HG03196 (cell line): Measurements from ENCODE around the gene RAB11A.
A peak's percentile ranks its signal among the peaks of the same experiment; 100 is the strongest.

Source experiments
- ATAC-seq: cut with Tn5 transposase; IDR thresholded peaks from one replicate; pipeline ENCODE4 v1.9.1; 2021; ENCODE audit not compliant: unreplicated experiment

The RAB11A gene

GRCh38 chr15:65914981-65915925, 46.0 kb downstream of the RAB11A start:
- no peak for ATAC-seq

DNA sequence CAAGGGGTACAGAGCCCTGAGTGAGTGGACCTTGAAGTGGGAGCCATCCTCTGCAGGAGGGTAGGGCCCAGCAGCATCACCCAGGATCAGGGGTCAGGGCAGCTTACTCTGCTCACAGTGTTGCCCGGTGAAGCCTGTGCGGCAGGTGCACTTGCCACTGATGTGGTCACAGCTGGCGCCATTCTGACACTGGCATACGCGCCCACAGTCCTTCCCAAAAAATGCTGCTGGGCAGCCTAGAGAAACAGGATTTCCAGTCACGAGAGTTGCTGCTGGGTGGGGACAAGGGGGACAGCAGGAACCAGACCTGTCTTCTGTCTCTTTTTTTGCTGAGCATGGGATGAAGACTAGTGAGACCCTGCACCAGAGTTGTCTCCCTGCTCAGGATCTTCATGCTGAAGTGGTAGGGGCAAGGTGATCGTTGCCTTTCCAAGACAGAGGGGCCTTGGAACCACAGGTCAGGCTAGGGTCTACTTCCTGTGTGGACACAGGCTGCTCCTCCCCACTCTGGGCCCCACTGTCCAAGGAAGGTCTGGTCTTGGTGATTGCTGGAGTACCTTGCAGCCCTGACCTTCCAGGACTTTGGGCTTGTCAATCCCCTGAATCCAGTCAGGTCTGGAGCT, 46.9 kb downstream of the RAB11A start:
- no peak for ATAC-seq

- peak; percentile 46 for ATAC-seq
Observed at GRCh38 chr15:65916664-65917406, 47.5 kb downstream of the RAB11A start.

DNA sequence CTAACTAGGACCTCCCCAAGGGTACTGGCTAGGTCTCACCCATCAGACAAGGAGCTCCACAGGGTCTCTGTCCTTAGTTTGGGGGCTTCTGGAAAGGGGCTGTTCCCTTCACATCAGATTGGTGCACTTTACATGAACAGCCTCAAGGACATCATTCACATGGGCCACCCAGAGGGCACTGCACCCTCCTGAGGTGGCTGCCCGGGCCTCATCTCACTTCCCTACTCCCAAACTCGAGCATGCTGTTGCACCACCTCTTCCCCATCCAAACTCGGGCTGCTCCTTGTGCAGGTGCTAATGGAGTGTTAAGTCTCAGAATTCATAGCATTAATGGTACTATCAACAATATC, 48.1 kb downstream of the RAB11A start:
- ATAC-seq: no peak

DNA sequence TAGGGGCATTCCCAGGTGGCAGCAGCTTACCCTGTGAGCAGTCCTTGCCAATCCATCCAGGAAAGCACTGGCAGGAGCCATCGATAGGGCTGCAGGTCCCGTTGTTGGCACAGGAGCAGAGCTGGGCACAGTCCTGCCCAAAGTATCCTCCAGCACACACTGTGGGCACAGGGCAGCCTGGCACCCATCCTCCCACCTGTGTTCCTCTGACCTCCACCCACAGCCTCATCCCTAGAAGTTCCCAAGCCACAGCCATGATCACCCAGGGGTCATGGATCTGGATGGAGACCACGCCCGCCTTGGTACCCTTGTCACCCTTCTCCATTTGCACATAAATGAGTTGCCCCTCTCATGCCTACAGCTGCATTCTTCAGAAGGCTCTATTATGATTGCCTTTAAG, 48.6 kb downstream of the RAB11A start:
- no peak for ATAC-seq

GRCh38 chr15:65918357-65918920, 49.1 kb downstream of the RAB11A start:
- ATAC-seq: no peak

DNA sequence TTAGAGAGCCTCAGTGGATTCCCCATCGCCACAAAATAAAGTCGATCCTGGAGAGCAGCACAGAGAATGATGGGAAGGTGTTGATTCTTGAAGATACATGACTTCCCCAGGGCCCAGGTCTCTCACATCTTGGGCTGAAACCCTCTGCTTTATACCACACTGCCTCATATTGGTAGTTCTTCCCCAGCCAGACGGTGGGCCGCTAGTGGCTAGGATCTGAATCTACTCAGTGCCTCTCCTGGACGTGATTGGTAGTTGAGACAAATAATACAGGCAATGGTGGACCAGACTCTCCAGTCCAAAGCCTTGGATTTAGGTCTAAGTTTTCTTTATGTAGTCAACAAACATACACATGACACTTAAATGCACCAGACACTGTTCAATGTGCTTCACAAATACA, 49.7 kb downstream of the RAB11A start:
- no peak for ATAC-seq

- ATAC-seq: no peak
Observed at GRCh38 chr15:65919353-65919752, 50.1 kb downstream of the RAB11A start.

DNA sequence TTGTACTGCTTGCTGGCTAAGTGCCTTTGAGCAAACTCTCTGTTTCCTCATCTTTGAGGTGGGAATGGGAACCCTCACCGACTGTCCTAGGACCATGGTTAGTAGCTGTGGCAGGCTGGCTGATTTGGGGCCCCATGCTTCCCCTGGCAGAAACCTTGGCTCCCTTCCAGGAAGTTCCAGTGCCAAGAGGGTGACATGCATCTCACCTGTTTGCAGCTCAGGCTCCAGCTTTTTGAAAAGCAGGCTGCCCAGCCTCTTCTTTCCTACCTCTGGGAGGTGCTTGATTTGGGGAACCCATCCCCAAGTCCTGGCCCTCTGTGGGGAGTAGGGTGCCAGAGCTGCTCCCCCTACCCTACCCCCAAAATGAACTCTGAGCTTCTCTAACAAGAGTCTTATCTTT, 50.8 kb downstream of the RAB11A start:
- ATAC-seq: no peak

- peak; percentile 34 for ATAC-seq
Observed at GRCh38 chr15:65920825-65921309, 51.6 kb downstream of the RAB11A start.

DNA sequence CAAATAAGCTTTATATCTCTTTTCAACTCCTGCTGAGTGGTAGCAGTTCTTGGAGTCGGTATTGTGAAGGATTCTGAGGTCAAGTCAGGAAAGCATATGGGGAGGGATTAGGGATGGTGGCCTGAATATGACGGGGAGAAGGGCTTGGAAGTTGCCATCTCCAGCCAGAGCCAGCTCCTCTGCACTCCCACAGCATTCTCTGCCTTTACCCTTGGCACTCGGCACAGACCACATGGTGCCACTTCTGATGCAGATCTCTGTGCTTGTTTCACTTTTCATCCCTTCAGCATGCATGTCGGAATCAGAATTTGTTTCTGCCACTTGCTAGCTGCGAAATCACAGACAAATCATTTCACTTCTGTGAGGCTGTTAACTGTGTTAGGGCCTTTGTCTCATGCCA, 52.5 kb downstream of the RAB11A start:
- ATAC-seq: no peak

GRCh38 chr15:65922621-65923020, 53.3 kb downstream of the RAB11A start:
- ATAC-seq: no peak

GRCh38 chr15:65923264-65923663, 54.0 kb downstream of the RAB11A start:
- no peak for ATAC-seq

DNA sequence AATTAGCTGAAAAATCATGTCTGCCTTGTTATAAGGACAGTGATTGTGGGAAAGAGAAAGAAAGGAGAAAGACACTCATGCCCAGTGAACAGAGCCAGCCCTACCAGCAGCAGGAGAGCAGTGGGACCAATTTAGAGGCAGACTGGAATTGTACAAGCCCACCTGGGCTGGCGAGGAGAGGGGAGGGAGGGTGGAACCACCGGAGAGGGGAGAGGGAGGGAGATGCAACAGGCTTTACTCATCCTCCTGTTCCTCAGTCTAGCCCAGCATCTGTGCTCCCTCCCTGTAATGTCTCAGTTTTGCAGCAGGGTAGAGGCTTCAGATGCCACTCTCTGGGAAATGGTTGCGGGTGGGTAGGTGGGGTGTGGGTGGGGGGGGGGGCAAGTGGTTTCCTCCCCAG, 54.7 kb downstream of the RAB11A start:
- ATAC-seq: no peak

GRCh38 chr15:65925338-65925737, 56.0 kb downstream of the RAB11A start:
- ATAC-seq: no peak

- no peak for ATAC-seq
Observed at GRCh38 chr15:65926459-65926858, 57.2 kb downstream of the RAB11A start.

GRCh38 chr15:65926899-65927298, 57.6 kb downstream of the RAB11A start:
- ATAC-seq: peak; percentile 46

DNA sequence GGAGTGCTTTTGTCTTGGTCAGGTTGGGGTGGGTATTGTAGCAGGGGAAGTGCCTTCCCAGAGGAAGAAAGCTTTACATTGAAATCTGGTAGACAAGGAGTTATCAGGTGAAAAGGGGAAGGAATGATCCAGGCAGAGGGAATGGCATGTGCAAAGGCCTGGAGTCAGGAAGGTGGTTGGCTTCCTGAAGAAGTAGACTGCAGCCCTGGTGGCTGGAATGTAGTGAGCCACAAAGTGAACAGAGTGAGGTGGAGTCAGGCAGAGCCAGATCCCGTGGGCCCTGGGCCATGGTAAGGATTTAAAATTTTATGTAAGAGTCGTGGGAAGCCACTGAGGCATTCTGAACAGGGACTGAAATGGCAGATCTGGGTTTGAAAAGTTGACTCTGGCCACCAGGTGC, 58.3 kb downstream of the RAB11A start:
- ATAC-seq: no peak

DNA sequence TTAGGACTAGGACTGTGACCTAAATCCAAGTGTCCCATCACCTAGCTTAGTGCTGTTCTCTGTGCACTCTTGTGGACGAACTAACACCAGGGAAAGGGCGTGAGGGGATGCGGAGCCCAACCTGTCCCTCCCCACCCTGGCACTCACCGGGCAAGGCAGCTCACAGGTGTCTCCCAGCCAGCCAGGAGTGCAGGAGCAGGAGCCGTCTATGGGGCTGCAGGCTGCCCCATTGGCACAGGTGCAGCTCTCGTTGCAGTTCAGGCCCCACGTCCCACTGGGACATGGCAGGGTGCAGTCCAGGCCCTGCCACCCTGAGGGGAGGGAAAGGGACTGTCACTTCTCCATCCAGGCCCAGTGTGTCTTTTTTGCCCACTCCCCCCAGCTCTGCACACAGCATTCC, 60.3 kb downstream of the RAB11A start:
- ATAC-seq: no peak

- ATAC-seq: no peak
Observed at GRCh38 chr15:65930134-65930533, 60.8 kb downstream of the RAB11A start.

DNA sequence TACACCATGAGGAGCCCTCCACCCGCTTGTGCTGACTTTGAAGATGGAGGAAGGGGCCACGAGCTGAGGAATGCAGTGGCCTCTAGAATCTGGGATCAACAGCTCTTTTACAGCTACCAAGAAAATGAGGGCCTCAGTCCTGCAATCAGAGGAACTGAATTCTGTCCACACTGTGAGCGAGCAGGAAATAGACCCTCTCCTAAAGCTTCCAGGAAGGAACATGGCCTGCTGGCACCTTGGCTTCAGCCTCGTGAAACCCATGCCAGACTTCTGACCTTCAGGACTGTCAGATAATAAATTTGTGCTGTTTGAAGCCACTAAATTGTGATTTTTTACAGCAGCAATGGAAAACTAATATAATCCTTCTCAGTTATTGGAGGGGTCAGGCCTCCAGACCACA, 61.9 kb downstream of the RAB11A start:
- ATAC-seq: no peak
